Dermis blood vessel endothelial cell (primary cell): ENCODE measurements around the gene RARG. TPM values are rescaled to one million over a fixed set of nuclear protein-coding genes. Genes with fewer than 3 reads are reported as not detected.
"Not testable (repeated sequence)": the region's sequence is repeated elsewhere in the genome, so short reads cannot be mapped to it uniquely, and the experiment has no call there.

Source experiments
- DNase-seq: peaks from one replicate; pipeline ENCODE4 v3.0.0; 2010
- total RNA-seq: library from RNA; depleted of rRNA; stranded (reverse); fragments of >200 nt; gene quantifications from 2 replicates; pipeline ENCODE4 v1.2.3, GENCODE V29; 2014

The RARG gene
- total RNA-seq, 1 donor from 2014 or later: 11.7 TPM

DNA sequence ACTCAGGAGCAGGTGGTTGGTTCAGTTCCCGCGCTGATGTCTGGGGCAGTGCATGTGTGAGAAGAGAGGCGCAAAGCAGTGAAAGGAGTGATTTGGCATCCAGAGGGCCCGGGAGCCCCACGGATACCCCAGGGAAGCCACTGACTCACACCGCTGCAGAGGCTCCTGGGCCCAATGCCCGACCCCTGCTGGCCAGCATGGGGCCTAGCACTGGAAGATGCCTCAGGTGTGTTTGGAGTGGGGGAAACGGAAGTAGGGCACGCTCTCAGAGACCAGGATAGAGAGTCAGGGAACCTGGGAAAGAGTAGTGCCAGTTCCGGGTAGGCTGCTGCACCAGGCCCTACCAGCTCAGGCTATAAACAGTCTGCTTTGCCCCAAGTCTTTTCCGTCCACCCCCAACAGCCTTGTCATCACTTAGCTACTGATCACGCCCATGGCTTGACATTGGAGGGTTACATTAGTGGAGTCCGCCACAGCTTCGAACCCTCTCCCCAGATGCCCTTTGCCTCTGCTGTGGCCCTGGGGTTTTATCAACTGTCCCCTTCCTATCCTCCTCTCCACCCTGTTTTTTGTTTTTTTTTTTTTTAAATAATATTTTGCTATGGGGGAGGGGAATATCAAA is 41.8 kb downstream of the RARG start:
- DNase-seq: peak; percentile 69

GRCh38 chr12:53187145-53187899 is 44.7 kb downstream of the RARG start:
- no peak for DNase-seq

DNA sequence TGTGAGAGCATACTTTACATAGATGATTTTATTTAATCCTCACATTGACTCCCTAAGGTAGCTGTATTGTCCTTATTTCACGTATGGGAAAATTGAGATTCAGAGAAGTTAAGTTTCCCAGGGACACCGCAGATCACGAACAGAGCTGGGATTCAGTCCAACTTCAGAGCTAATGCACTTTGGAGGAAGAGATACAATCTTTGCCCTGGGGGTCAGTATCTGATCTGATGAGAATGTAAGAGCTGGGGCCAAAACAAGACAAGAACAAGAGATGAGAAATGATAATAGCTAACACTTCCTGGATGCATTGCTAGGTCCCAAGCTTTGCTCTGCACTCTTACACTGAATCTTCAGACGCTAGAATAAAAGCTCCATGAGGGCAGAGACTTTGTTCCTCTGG is 45.3 kb downstream of the RARG start:
- no peak for DNase-seq

- DNase-seq: no peak
These were observed 46.3 kb downstream of the RARG start for GRCh38 chr12:53185582-53186153.

- no peak for DNase-seq
These were observed 47.2 kb downstream of the RARG start for GRCh38 chr12:53184828-53185227.

DNA sequence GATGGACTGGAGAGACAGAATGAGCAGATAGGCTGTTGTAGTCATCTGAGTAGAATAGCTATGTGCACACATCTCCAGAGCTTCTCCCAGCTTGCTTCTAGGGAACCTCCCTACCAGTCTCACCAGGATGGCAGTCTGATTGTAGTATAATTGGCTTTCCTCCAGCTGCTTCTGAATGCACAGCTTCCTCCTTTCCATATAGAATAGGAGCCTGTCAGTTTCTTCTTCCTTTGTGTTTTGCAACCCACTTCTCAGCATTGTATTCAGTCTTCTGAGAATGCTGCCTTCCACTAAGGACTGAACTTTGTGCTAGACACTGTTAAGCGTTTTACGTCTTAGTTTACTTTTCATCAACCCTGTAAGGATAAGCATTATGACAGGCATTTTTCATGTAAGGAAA is 49.1 kb downstream of the RARG start:
- DNase-seq: peak; percentile 27

DNA sequence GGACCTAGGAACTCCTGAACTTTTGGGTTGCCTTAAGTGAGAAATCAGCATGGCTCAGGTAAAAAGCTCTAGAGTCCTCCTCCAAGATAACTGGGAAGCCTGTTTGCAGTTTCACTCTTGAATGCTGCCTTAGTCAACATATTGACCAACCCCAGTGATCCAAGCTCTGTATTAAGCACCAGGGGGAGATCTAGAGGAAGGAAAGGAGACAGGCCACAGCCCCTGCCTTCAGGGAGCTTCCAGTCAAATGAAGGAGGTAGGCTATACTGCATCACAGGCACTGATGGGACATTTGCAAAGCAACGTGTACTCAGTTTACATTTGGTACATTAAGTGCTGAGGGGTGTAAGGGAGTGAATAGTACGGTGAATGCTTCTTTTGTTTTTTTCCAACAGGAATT is 50.1 kb downstream of the RARG start:
- DNase-seq: no peak

- DNase-seq: peak; percentile 86
These were observed 50.9 kb downstream of the RARG start for GRCh38 chr12:53180931-53181645.

GRCh38 chr12:53180220-53180930 is 51.6 kb downstream of the RARG start, which contains the start of the genes CSAD and ZNF740:
Gene CSAD, minus strand, starts transcription at chr12:53180925. Its CDS starts 7,455 bp downstream, at chr12:53173470.
Gene ZNF740, plus strand, starts transcription at chr12:53180722. Its CDS starts 1,262 bp downstream, at chr12:53181984.
- DNase-seq: peak; percentile 97

GRCh38 chr12:53179687-53180219 is 52.3 kb downstream of the RARG start:
- no peak for DNase-seq

- DNase-seq: not testable (repeated sequence)
These were observed 53.2 kb downstream of the RARG start for GRCh38 chr12:53178803-53179202.

DNA sequence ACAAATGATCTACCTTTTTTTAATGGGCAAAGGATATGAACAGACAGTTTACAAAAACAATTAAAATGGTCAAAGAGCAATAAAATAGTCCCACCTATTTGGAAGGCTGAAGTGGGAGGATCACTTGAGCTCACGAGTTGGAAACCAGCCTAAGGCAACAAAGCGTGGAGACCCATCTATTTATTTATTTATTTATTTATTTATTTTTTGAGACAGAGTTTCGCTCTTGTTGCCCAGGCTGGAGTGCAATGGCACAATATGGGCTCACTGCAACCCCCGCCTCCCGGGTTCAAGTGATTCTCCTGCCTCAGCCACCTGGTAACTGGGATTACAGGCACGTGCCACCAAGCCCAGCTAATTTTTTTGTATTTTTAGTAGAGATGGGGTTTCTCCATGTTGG is 54.6 kb downstream of the RARG start:
- not testable (repeated sequence) for DNase-seq

- DNase-seq: no peak
These were observed 55.3 kb downstream of the RARG start for GRCh38 chr12:53176750-53177149.

DNA sequence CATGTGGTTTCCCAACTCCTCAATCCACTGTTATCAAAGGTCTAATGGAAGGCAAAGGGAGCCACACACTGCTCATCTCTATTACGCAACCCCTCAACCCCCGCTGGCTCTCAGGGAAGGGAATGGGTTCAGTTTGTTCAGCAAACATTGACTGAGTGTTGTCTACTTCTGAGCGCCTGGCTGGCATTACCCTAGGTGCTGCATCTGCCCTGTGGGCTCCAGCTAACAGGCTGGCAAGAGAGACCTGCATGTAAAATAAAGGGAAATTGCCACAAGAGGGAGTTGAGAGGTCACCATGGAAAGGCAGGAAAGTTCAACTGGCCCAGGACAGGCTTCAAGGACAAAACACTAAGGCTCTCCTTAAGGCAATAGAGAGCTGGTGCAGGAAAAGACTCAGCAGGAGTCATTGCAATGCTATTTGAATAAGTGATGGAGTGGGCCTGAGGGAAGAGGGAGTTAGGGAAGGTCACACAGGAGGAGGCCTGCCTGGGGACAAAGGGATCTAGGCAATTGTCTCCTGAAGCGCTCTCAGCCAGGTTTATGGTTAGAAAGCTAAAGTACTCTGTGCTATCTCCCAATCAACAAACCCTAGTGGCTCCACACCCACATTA is 57.0 kb downstream of the RARG start:
- peak; percentile 46 for DNase-seq

GRCh38 chr12:53173085-53173715 is 58.8 kb downstream of the RARG start:
- DNase-seq: no peak

DNA sequence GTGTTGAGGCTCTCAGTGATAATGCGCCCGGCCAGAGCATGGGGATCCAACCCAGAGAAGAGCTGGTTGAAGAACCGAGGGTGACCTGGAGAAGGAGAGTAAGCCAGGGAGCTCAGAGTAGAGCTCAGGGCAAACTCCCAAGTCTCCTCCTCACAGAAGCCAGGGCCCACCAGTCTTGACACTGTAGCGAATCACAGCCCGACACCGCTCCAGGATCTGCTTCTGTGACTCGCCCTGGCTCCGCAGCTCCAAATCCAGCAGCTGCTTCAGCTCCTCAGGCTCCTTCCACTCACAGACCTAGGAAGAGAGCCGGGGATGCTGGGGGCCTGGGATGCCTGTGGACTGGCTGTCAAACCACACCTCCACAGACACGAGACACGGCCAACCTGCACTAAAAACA is 59.7 kb downstream of the RARG start:
- no peak for DNase-seq

- no peak for DNase-seq
These were observed 60.2 kb downstream of the RARG start for GRCh38 chr12:53171725-53172329.

- no peak for DNase-seq
These were observed 60.9 kb downstream of the RARG start for GRCh38 chr12:53170876-53171724.

DNA sequence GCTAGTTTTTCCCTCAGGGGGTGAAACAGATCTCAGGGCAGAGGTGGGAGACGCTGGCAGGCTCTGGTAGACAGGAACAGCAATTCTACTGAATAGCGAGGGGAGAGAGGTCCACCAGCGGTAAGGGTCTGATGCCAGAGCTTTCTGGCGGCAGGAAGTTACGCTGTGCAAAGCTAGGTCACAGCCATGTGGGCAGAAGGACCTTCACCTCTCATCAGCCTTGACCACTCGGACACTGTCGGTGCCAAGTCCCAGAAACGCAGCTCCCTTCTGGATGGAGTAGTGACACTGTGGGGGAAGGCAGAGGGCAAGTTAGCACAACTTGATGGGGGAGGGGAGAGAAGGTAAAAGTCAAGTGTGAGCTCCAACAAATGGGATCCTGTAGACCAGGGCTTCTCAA is 61.8 kb downstream of the RARG start:
- DNase-seq: no peak

DNA sequence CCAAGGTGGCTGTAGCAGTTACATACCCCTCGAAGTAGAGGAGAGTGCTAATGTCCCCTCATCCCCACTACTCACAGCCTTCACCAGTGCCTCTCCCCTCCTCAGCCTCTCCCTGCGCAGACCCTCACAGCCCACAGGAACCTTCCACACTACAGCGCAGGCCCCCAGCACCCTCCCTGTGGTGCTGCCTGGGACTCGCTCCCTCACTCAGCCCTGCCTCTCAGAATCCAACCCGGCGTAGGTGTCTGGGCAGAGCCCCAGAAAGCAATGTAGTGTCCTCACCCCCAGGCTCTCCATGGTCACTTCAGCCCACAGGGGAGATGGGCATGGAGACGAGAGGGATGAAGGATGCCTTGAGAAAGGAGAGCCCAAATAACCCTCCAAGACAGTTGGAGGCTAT is 62.4 kb downstream of the RARG start:
- DNase-seq: no peak
